Spleen (tissue), 7 donors: Measurements from ENCODE around the gene ALDH1L1.

Experiments used
- POLR2AphosphoS5 ChIP-seq, 3 donors: sonication (generic); formaldehyde crosslinking; IDR thresholded peaks; one replicate each; pipeline ENCODE4 v1.5.1; 2017; ENCODE audit warnings: antibody characterized with exemption in 3 of 3
- TF ChIP-seq, protein P1 (sequence below), 11 experiments: fragments of 200-600 bp in 7 of 11; fragments of 450-650 bp in 4 of 11; sonication (generic) in 4 of 11; IDR thresholded peaks in 8 of 11; conservative IDR thresholded peaks in 3 of 11; 1 replicate in 7 of 11; 2 replicates in 4 of 11; pipeline versions ENCODE4 v1.4.0 to v1.8.0; 2016 to 2021; ENCODE audit warnings: antibody characterized with exemption in 11 of 11, inconsistent platforms in 4 of 11, mild to moderate bottlenecking in 1 of 11
- donor health status: DM: no; HTN: no; CAD: no; lungs with moderate emphysema.
- donor health status: DM: no; HTN: no; CAD: no.
- donor health status: DM: no; HTN: no; CAD: no.

GRCh38 chr3:126110431-126111125 is 69.8 kb downstream of the ALDH1L1 start:
- TF ChIP-seq, protein P1, sequence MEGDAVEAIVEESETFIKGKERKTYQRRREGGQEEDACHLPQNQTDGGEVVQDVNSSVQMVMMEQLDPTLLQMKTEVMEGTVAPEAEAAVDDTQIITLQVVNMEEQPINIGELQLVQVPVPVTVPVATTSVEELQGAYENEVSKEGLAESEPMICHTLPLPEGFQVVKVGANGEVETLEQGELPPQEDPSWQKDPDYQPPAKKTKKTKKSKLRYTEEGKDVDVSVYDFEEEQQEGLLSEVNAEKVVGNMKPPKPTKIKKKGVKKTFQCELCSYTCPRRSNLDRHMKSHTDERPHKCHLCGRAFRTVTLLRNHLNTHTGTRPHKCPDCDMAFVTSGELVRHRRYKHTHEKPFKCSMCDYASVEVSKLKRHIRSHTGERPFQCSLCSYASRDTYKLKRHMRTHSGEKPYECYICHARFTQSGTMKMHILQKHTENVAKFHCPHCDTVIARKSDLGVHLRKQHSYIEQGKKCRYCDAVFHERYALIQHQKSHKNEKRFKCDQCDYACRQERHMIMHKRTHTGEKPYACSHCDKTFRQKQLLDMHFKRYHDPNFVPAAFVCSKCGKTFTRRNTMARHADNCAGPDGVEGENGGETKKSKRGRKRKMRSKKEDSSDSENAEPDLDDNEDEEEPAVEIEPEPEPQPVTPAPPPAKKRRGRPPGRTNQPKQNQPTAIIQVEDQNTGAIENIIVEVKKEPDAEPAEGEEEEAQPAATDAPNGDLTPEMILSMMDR (IDR thresholded peaks at IDR 0.05 in 8 of 11, conservative IDR thresholded peaks at IDR 0.05 in 3 of 11), result no peak
- no peak for TF ChIP-seq POLR2AphosphoS5 (IDR thresholded peaks at IDR 0.05)
